GM12878 (cell line): ENCODE results near the gene VMO1. TPM values are rescaled to one million over a fixed set of nuclear protein-coding genes. Genes with fewer than 3 reads are reported as not detected.

Experiments
- ATF3 ChIP-seq: IDR thresholded peaks from 2 replicates; pipeline ENCODE4 v1.6.1; 2011; ENCODE audit warnings: low read depth, mild to moderate bottlenecking, low read length, moderate library complexity, borderline replicate concordance; ENCODE audit errors: extremely low read depth
- BACH1 ChIP-seq: fragments of 450-650 bp; IDR thresholded peaks from 2 replicates; pipeline ENCODE4 v1.6.1; 2017; ENCODE audit warnings: mild to moderate bottlenecking, borderline replicate concordance
- BCL3 ChIP-seq: IDR thresholded peaks from 2 replicates; pipeline ENCODE4 v1.6.1; 2011; ENCODE audit warnings: borderline replicate concordance, low read depth, mild to moderate bottlenecking, moderate library complexity, low read length; ENCODE audit not compliant: insufficient read depth, poor library complexity, severe bottlenecking
- CBFB ChIP-seq: IDR thresholded peaks from 2 replicates; pipeline ENCODE4 v1.6.1; 2016; ENCODE audit warnings: antibody characterized with exemption, low read depth
- CHD1 ChIP-seq: IDR thresholded peaks from 2 replicates; pipeline ENCODE4 v1.6.1; 2012; ENCODE audit warnings: low read depth, low read length, improper control_type of control experiment
- DPF2 ChIP-seq: fragments of 450-650 bp; IDR thresholded peaks from 2 replicates; pipeline ENCODE4 v1.6.1; 2017; ENCODE audit warnings: mild to moderate bottlenecking
- EED ChIP-seq: sonication (generic); IDR thresholded peaks from 2 replicates; pipeline ENCODE4 v1.6.1; 2016; ENCODE audit warnings: antibody characterized with exemption, low read depth
- EP300 ChIP-seq, 2 experiments: fragments of 150-350 bp in 1 of 2; IDR thresholded peaks; 2 replicates each; pipeline ENCODE4 v1.6.1; 2011 to 2012; ENCODE audit warnings: low read depth in 2 of 2, low read length in 2 of 2, borderline replicate concordance in 1 of 2, improper control_type of control experiment in 1 of 2, inconsistent platforms in 1 of 2; ENCODE audit not compliant: control insufficient read depth in 1 of 2
- FOXM1 ChIP-seq: IDR thresholded peaks from 2 replicates; pipeline ENCODE4 v1.6.1; 2012; ENCODE audit warnings: low read depth, mild to moderate bottlenecking, inconsistent platforms, low read length, moderate library complexity
- GATAD2B ChIP-seq: fragments of 450-650 bp; conservative IDR thresholded peaks from 2 replicates; pipeline ENCODE4 v1.6.1; 2017; ENCODE audit warnings: low read depth, mild to moderate bottlenecking, moderate library complexity
- IKZF2 ChIP-seq, 2 experiments: fragments of 450-650 bp; IDR thresholded peaks; 2 replicates each; pipeline ENCODE4 v1.6.1; 2017; ENCODE audit warnings: mild to moderate bottlenecking in 2 of 2, moderate library complexity in 2 of 2
- PAX5 ChIP-seq: IDR thresholded peaks from 2 replicates; pipeline ENCODE4 v1.6.1; 2011; ENCODE audit warnings: low read depth, low read length, borderline replicate concordance
- PAX8 ChIP-seq: fragments of 450-650 bp; IDR thresholded peaks from 2 replicates; pipeline ENCODE4 v1.6.1; 2017; ENCODE audit warnings: mild to moderate bottlenecking, moderate library complexity
- RFX5 ChIP-seq: IDR thresholded peaks from 2 replicates; pipeline ENCODE4 v1.6.1; 2011; ENCODE audit warnings: low read depth, low read length, improper control_type of control experiment
- SMARCA5 ChIP-seq: fragments of 450-650 bp; IDR thresholded peaks from 2 replicates; pipeline ENCODE4 v1.6.1; 2017; ENCODE audit warnings: mild to moderate bottlenecking
- SMC3 ChIP-seq: IDR thresholded peaks from 2 replicates; pipeline ENCODE4 v1.6.1; 2011; ENCODE audit warnings: low read length, improper control_type of control experiment, borderline replicate concordance
- SP1 ChIP-seq: IDR thresholded peaks from one replicate; pipeline ENCODE4 v1.6.1; 2011; ENCODE audit warnings: low read depth, low read length
- SRF ChIP-seq, 2 experiments: IDR thresholded peaks; 2 replicates each; pipeline ENCODE4 v1.6.1; 2011; ENCODE audit warnings: low read depth in 2 of 2, low read length in 2 of 2, mild to moderate bottlenecking in 1 of 2, moderate library complexity in 1 of 2
- TARDBP ChIP-seq: IDR thresholded peaks from 2 replicates; pipeline ENCODE4 v1.6.1; 2016; ENCODE audit warnings: borderline replicate concordance
- TCF12 ChIP-seq: IDR thresholded peaks from 2 replicates; pipeline ENCODE4 v1.6.1; 2011; ENCODE audit warnings: low read depth, mild to moderate bottlenecking, low read length
- TCF3 ChIP-seq: IDR thresholded peaks from 2 replicates; pipeline ENCODE4 v1.6.1; 2012; ENCODE audit warnings: low read depth, mild to moderate bottlenecking, low read length, borderline replicate concordance; ENCODE audit not compliant: insufficient read depth
- USF1 ChIP-seq: IDR thresholded peaks from 2 replicates; pipeline ENCODE4 v1.6.1; 2011; ENCODE audit warnings: borderline replicate concordance, low read depth, mild to moderate bottlenecking, moderate library complexity, mixed read lengths, low read length; ENCODE audit not compliant: insufficient read depth; ENCODE audit errors: extremely low read length
- WRNIP1 ChIP-seq: IDR thresholded peaks from 2 replicates; pipeline ENCODE4 v1.6.1; 2011; ENCODE audit warnings: low read depth, low read length, improper control_type of control experiment, borderline replicate concordance
- ZBTB4 ChIP-seq: fragments of 450-650 bp; formaldehyde crosslinking; IDR thresholded peaks from 2 replicates; pipeline ENCODE4 v1.4.0; 2022; ENCODE audit warnings: mild to moderate bottlenecking, moderate library complexity
- ZNF622 ChIP-seq: fragments of 450-650 bp; IDR thresholded peaks from 2 replicates; pipeline ENCODE4 v1.6.1; 2017; ENCODE audit warnings: mild to moderate bottlenecking, inconsistent platforms
- polyA plus RNA-seq, 11 experiments: library from polyadenylated mRNA; depleted of rRNA in 4 of 11; unstranded in 6 of 11; stranded (reverse) in 5 of 11; fragments of >200 nt; fragmentation: Nextera tagmentation in 4 of 11; fragmentation: Illumina TruSeq in 1 of 11; extraction: Ambion mirVana in 4 of 11; extraction: Trizol in 1 of 11; gene quantifications; 1 replicate in 1 of 11; 2 replicates in 10 of 11; pipeline versions ENCODE4 v1.2.1 to v1.2.3, GENCODE V29; 2011 to 2016; ENCODE audit warnings: inconsistent platforms in 2 of 11, missing spikeins in 2 of 11, low read depth in 1 of 11
- total RNA-seq, 4 experiments: library from RNA; depleted of rRNA in 3 of 4; stranded (reverse); fragments of >200 nt in 3 of 4; fragmentation: Illumina TruSeq in 1 of 4; extraction: Trizol in 1 of 4; gene quantifications; 2 replicates each; pipeline versions ENCODE4 v1.2.1 to v1.2.3, GENCODE V29; 2013 to 2021

VMO1 gene
- total and polyA plus RNA-seq, 10 of the 15 experiments (the other 5 are each of a cell fraction or from before 2014, with no cell fraction given), result 0.27 to 0.54 (median 0.31) TPM; not detected in 7

- TF ChIP-seq BCL3 (no peak), DPF2 (peak; percentile 80), GATAD2B (peak; percentile 36; the same call in 1 of the 2 replicates), SP1 (no peak), FOXM1 (no peak), TCF3 (0 out of 2 replicates have a peak, but pooled peaks have one; percentile 14), SMARCA5 (peak; percentile 44; the same call in 1 of the 2 replicates), USF1 (no peak), PAX8 (no peak), RFX5 (no peak), BACH1 (0 out of 2 replicates have a peak, but pooled peaks have one; percentile 49), EED (no peak), EP300 (IDR thresholded peaks at IDR 0.05; ENCODE audit: borderline replicate concordance in 1 of 2, control insufficient read depth in 1 of 2, low read depth in 2 of 2, low read length in 2 of 2) (no peak), TCF12 (no peak), CBFB (no peak), TARDBP (no peak), CHD1 (no peak), WRNIP1 (no peak), ZBTB4 (CRISPR knock-in tag) (no peak), ATF3 (no peak), SMC3 (no peak), ZNF622 (no peak), SRF (IDR thresholded peaks at IDR 0.05; ENCODE audit: low read depth in 2 of 2, low read length in 2 of 2) (no peak), IKZF2 (IDR thresholded peaks at IDR 0.05) (no peak), PAX5 (no peak)
These were observed 46.8 kb downstream of the VMO1 start, which contains the start of the genes CXCL16 and ZMYND15 (continued) for GRCh38 chr17:4739122-4740024.
